Natural killer cell treated with Interleukin-12 subunit alpha and Interleukin-12 subunit beta and Interleukin-15 and Interleukin-18, amount 100 ng/mL, for 72 hours (primary cell): ENCODE results near the gene THSD7A. TPM values are rescaled to one million over a fixed set of nuclear protein-coding genes. Genes with fewer than 3 reads are reported as not detected.

Experiments
- ATAC-seq, 2 donors: fragments of 150-1000 bp; cut with Tn5 transposase in 1 of 2; sonication (Bioruptor Pico), chemical (Tn5 transposase) in 1 of 2; 2 replicates each; pipeline ENCODE4 v1.10.0; 2021
- DNase-seq: peaks from one replicate; pipeline ENCODE4 v3.0.0; 2022; ENCODE audit warnings: low spot score
- H3K27ac Mint-ChIP-seq, 2 donors: 1 replicate in 1 of 2; 2 replicates in 1 of 2; pipeline ENCODE4 v1.8.0; 2022; ENCODE audit warnings: mixed read lengths in 2 of 2, mild to moderate bottlenecking in 1 of 2, moderate library complexity in 1 of 2
- H3K27me3 Mint-ChIP-seq, 2 donors: 1 replicate in 1 of 2; 2 replicates in 1 of 2; pipeline ENCODE4 v1.8.0; 2022; ENCODE audit warnings: mixed read lengths in 2 of 2
- H3K36me3 Mint-ChIP-seq: one replicate; pipeline ENCODE4 v1.8.0; 2022; ENCODE audit warnings: mixed read lengths
- H3K4me1 Mint-ChIP-seq, 2 donors: 1 replicate in 1 of 2; 2 replicates in 1 of 2; pipeline ENCODE4 v1.8.0; 2022; ENCODE audit warnings: low read depth in 2 of 2, mixed read lengths in 2 of 2, mild to moderate bottlenecking in 1 of 2
- H3K4me3 Mint-ChIP-seq: one replicate; pipeline ENCODE4 v1.8.0; 2022; ENCODE audit warnings: mixed read lengths
- H3K9me3 Mint-ChIP-seq: 2 replicates; pipeline ENCODE4 v1.8.0; 2022; ENCODE audit warnings: mixed read lengths
- total RNA-seq, 2 donors: library from RNA; stranded (reverse); gene quantifications; one replicate each; pipeline ENCODE4 v1.2.3, GENCODE V29; 2022

The THSD7A gene
- total RNA-seq, 2 donors from 2014 or later, result 0.75 TPM; not detected in 1

- no peaks in the 10 kb centered on the region for H3K4me1 Mint-ChIP-seq
- H3K27me3 Mint-ChIP-seq, result no peaks in the 10 kb centered on the region
- DNase-seq (no peak), ATAC-seq (no peak)
- no peak overlapping the region for H3K4me3 Mint-ChIP-seq
- H3K36me3 Mint-ChIP-seq, result no peaks in the 10 kb centered on the region
- no peak overlapping the region for H3K27ac Mint-ChIP-seq
- peaks cover 7% of the 10 kb centered on the region for H3K9me3 Mint-ChIP-seq
Measured at GRCh38 chr7:11642841-11643240, 189.2 kb downstream of the THSD7A start.

GRCh38 chr7:11642276-11642675 lies 189.7 kb downstream of the THSD7A start:
- no peaks in the 10 kb centered on the region for H3K36me3 Mint-ChIP-seq
- H3K9me3 Mint-ChIP-seq, result peaks cover 7% of the 10 kb centered on the region
- no peaks in the 10 kb centered on the region for H3K27me3 Mint-ChIP-seq
- ATAC-seq (no peak), DNase-seq (no peak)
- H3K4me3 Mint-ChIP-seq, result no peak overlapping the region
- H3K27ac Mint-ChIP-seq, result no peak overlapping the region
- no peaks in the 10 kb centered on the region for H3K4me1 Mint-ChIP-seq

- H3K36me3 Mint-ChIP-seq, result no peaks in the 10 kb centered on the region
- DNase-seq (no peak), ATAC-seq (no peak)
- no peaks in the 10 kb centered on the region for H3K9me3 Mint-ChIP-seq
- no peaks in the 10 kb centered on the region for H3K4me1 Mint-ChIP-seq
- H3K4me3 Mint-ChIP-seq, result no peak overlapping the region
- no peaks in the 10 kb centered on the region for H3K27me3 Mint-ChIP-seq
- no peak overlapping the region for H3K27ac Mint-ChIP-seq
Measured at GRCh38 chr7:11638011-11638774, 193.8 kb downstream of the THSD7A start.

- H3K9me3 Mint-ChIP-seq, result peaks cover 6% of the 10 kb centered on the region
- no peaks in the 10 kb centered on the region for H3K27me3 Mint-ChIP-seq
- no peak overlapping the region for H3K27ac Mint-ChIP-seq
- no peaks in the 10 kb centered on the region for H3K4me1 Mint-ChIP-seq
- H3K4me3 Mint-ChIP-seq, result no peak overlapping the region
- ATAC-seq (no peak), DNase-seq (no peak)
- no peaks in the 10 kb centered on the region for H3K36me3 Mint-ChIP-seq
Measured at GRCh38 chr7:11636274-11636673, 195.7 kb downstream of the THSD7A start.

- DNase-seq (no peak), ATAC-seq (no peak)
- peaks cover 6% of the 10 kb centered on the region for H3K9me3 Mint-ChIP-seq
- H3K4me3 Mint-ChIP-seq, result no peak overlapping the region
- no peak overlapping the region for H3K27ac Mint-ChIP-seq
- H3K36me3 Mint-ChIP-seq, result no peaks in the 10 kb centered on the region
- H3K27me3 Mint-ChIP-seq, result no peaks in the 10 kb centered on the region
- H3K4me1 Mint-ChIP-seq, result no peaks in the 10 kb centered on the region
Measured at GRCh38 chr7:11633310-11633709, 198.7 kb downstream of the THSD7A start.

GRCh38 chr7:11630355-11630754 lies 201.6 kb downstream of the THSD7A start:
- Mint-ChIP-seq H3K27me3 (no peaks in the 10 kb centered on the region), H3K4me1 (no peaks in the 10 kb centered on the region), H3K9me3 (peaks cover 6% of the 10 kb centered on the region), H3K27ac (no peak overlapping the region), H3K4me3 (no peak overlapping the region), H3K36me3 (no peaks in the 10 kb centered on the region)
- DNase-seq (no peak), ATAC-seq (no peak)

GRCh38 chr7:11625669-11626068 lies 206.3 kb downstream of the THSD7A start:
- H3K9me3 Mint-ChIP-seq, result peaks cover 5% of the 10 kb centered on the region
- H3K36me3 Mint-ChIP-seq, result no peaks in the 10 kb centered on the region
- no peak overlapping the region for H3K27ac Mint-ChIP-seq
- ATAC-seq (no peak), DNase-seq (no peak)
- H3K27me3 Mint-ChIP-seq, result no peaks in the 10 kb centered on the region
- no peak overlapping the region for H3K4me3 Mint-ChIP-seq
- H3K4me1 Mint-ChIP-seq, result no peaks in the 10 kb centered on the region

- Mint-ChIP-seq H3K4me1 (no peaks in the 10 kb centered on the region), H3K4me3 (no peak overlapping the region), H3K27ac (no peak overlapping the region), H3K9me3 (peaks cover 7% of the 10 kb centered on the region), H3K27me3 (no peaks in the 10 kb centered on the region), H3K36me3 (no peaks in the 10 kb centered on the region)
- DNase-seq, result no peak
- ATAC-seq, result no peak
Measured at GRCh38 chr7:11623093-11623678, 208.8 kb downstream of the THSD7A start.

- no peaks in the 10 kb centered on the region for H3K27me3 Mint-ChIP-seq
- no peaks in the 10 kb centered on the region for H3K36me3 Mint-ChIP-seq
- no peak overlapping the region for H3K27ac Mint-ChIP-seq
Measured at GRCh38 chr7:11620406-11621253, 211.4 kb downstream of the THSD7A start.

GRCh38 chr7:11616466-11616865 lies 215.5 kb downstream of the THSD7A start:
- peaks cover 16% of the 10 kb centered on the region for H3K9me3 Mint-ChIP-seq

More at GRCh38 chr7:11620406-11621253, 211.4 kb downstream of the THSD7A start:
- Mint-ChIP-seq H3K9me3 (peaks cover 11% of the 10 kb centered on the region), H3K4me3 (no peak overlapping the region), H3K4me1 (no peaks in the 10 kb centered on the region)
- ATAC-seq (no peak), DNase-seq (no peak)

GRCh38 chr7:11615174-11615573 lies 216.8 kb downstream of the THSD7A start:
- Mint-ChIP-seq H3K27ac (no peak overlapping the region), H3K4me1 (no peaks in the 10 kb centered on the region), H3K27me3 (no peaks in the 10 kb centered on the region), H3K4me3 (no peak overlapping the region), H3K36me3 (no peaks in the 10 kb centered on the region), H3K9me3 (peaks cover 14% of the 10 kb centered on the region)
- DNase-seq (no peak), ATAC-seq (no peak)

More at GRCh38 chr7:11616466-11616865, 215.5 kb downstream of the THSD7A start:
- no peak overlapping the region for H3K4me3 Mint-ChIP-seq
- H3K27ac Mint-ChIP-seq, result no peak overlapping the region
- H3K27me3 Mint-ChIP-seq, result no peaks in the 10 kb centered on the region
- no peak for ATAC-seq
- H3K36me3 Mint-ChIP-seq, result no peaks in the 10 kb centered on the region
- DNase-seq, result no peak
- no peaks in the 10 kb centered on the region for H3K4me1 Mint-ChIP-seq

GRCh38 chr7:11613292-11613930 lies 218.6 kb downstream of the THSD7A start:
- H3K27me3 Mint-ChIP-seq, result no peaks in the 10 kb centered on the region
- H3K4me1 Mint-ChIP-seq, result no peaks in the 10 kb centered on the region
- no peak overlapping the region for H3K27ac Mint-ChIP-seq
- no peak overlapping the region for H3K4me3 Mint-ChIP-seq
- ATAC-seq (no peak), DNase-seq (no peak)
- peaks cover 18% of the 10 kb centered on the region for H3K9me3 Mint-ChIP-seq
- no peaks in the 10 kb centered on the region for H3K36me3 Mint-ChIP-seq

- no peaks in the 10 kb centered on the region for H3K4me1 Mint-ChIP-seq
- H3K9me3 Mint-ChIP-seq, result peaks cover 15% of the 10 kb centered on the region
- no peaks in the 10 kb centered on the region for H3K27me3 Mint-ChIP-seq
- no peak overlapping the region for H3K4me3 Mint-ChIP-seq
- no peak overlapping the region for H3K27ac Mint-ChIP-seq
- no peak for DNase-seq
- no peak for ATAC-seq
- H3K36me3 Mint-ChIP-seq, result no peaks in the 10 kb centered on the region
Measured at GRCh38 chr7:11612737-11613136, 219.3 kb downstream of the THSD7A start.
